Mammary epithelial cell (primary cell): Measurements from ENCODE around the gene SYT11.

Source experiments
- CTCF ChIP-seq, 2 donors: IDR thresholded peaks in 1 of 2; conservative IDR thresholded peaks in 1 of 2; 2 replicates each; pipeline ENCODE4 v1.5.1; 2011 to 2012; ENCODE audit warnings: inconsistent platforms in 2 of 2, low read length in 2 of 2, mild to moderate bottlenecking in 2 of 2, control low read depth in 1 of 2, low read depth in 1 of 2; ENCODE audit not compliant: insufficient read depth in 1 of 2; ENCODE audit errors: extremely low read depth in 1 of 2
- EZH2 ChIP-seq: IDR thresholded peaks from 2 replicates; pipeline ENCODE4 v1.6.1; 2012; ENCODE audit warnings: low read length, inconsistent platforms, borderline replicate concordance

- TF ChIP-seq CTCF (conservative IDR thresholded peaks at IDR 0.05 in 1 of 2, IDR thresholded peaks at IDR 0.05 in 1 of 2; ENCODE audit: extremely low read depth in 1 of 2, insufficient read depth in 1 of 2, low read depth in 1 of 2, low read length in 2 of 2), result no peak
- no peak for TF ChIP-seq EZH2
Observed at GRCh38 chr1:155880950-155881349, 21.6 kb downstream of the SYT11 start.
